ENCODE results near the gene EML4.

The EML4 gene

DNA sequence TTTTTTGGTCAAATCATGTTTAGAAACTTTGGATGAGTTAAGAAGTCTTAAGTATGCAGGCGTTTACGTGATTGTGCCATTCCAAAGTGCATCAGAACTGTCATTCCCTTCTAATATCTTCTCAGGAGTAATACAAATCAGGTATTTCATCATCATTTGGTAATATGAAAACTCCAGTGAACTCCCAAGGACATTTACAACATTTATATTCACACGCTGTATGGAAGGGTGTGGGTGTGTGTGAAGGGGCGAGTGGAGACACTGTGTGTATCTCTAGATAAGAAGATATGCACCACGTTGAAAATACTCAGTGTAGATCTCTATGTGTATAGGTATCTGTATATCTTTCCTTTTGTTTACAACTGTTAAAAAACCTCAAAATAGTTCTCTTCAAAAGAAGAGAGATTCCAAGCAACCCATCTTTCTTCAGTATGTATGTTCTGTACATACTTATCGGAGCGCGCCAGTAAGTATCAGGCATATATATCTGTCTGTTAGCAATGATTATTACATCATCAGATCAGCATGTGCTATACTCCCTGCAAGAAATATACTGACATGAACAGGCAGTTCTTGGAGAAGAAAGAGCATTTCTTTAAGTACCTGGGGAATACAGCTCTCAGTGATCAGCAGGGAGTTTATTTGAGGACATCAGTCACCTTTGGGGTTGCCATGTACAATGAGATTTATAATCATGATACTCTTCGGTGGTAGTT is 162.6 kb downstream of the EML4 start:
- no peak overlapping the region for H2AFZ ChIP-seq (ENCODE audit: low read length)
- no peaks in the 10 kb centered on the region for H3K27me3 ChIP-seq (replicated peaks; ENCODE audit: insufficient read depth, low read length)
- TF ChIP-seq EZH2 (optimal IDR thresholded peaks at IDR 0.05; ENCODE audit: low read depth, low read length) = no peak
- no peak for TF ChIP-seq EZH2phosphoT487 (IDR thresholded peaks at IDR 0.05; ENCODE audit: low read length)
- TF ChIP-seq, protein P1, sequence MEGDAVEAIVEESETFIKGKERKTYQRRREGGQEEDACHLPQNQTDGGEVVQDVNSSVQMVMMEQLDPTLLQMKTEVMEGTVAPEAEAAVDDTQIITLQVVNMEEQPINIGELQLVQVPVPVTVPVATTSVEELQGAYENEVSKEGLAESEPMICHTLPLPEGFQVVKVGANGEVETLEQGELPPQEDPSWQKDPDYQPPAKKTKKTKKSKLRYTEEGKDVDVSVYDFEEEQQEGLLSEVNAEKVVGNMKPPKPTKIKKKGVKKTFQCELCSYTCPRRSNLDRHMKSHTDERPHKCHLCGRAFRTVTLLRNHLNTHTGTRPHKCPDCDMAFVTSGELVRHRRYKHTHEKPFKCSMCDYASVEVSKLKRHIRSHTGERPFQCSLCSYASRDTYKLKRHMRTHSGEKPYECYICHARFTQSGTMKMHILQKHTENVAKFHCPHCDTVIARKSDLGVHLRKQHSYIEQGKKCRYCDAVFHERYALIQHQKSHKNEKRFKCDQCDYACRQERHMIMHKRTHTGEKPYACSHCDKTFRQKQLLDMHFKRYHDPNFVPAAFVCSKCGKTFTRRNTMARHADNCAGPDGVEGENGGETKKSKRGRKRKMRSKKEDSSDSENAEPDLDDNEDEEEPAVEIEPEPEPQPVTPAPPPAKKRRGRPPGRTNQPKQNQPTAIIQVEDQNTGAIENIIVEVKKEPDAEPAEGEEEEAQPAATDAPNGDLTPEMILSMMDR (IDR thresholded peaks at IDR 0.05; ENCODE audit: low read length) = no peak
- no peaks in the 10 kb centered on the region for H3K9me3 ChIP-seq (replicated peaks; ENCODE audit: insufficient read depth, low read length)
- no peaks in the 10 kb centered on the region for H4K20me1 ChIP-seq (ENCODE audit: insufficient read depth, low read length)
- H3F3A ChIP-seq (ENCODE audit: insufficient read depth, low read length) = no peaks in the 10 kb centered on the region
- H3K4me1 ChIP-seq (ENCODE audit: low read length) = no peaks in the 10 kb centered on the region
- H3K4me2 ChIP-seq (ENCODE audit: low read depth, low read length) = no peak overlapping the region
- H3K9ac ChIP-seq (ENCODE audit: low read length) = no peak overlapping the region
- no peak overlapping the region for H3K27ac ChIP-seq (ENCODE audit: low read length)
- no peaks in the 10 kb centered on the region for H3K79me2 ChIP-seq (ENCODE audit: low read length)
- no peak for DNase-seq
- peaks cover 16% of the 10 kb centered on the region; the same call in 1 of the 2 replicates for H3K36me3 ChIP-seq (replicated peaks; ENCODE audit: insufficient read depth, low read length)
- H3K9me2 ChIP-seq (replicated peaks; ENCODE audit: insufficient read depth, low read length) = no peaks in the 10 kb centered on the region
- H3K4me3 ChIP-seq (ENCODE audit: low read length) = no peak overlapping the region

DNA sequence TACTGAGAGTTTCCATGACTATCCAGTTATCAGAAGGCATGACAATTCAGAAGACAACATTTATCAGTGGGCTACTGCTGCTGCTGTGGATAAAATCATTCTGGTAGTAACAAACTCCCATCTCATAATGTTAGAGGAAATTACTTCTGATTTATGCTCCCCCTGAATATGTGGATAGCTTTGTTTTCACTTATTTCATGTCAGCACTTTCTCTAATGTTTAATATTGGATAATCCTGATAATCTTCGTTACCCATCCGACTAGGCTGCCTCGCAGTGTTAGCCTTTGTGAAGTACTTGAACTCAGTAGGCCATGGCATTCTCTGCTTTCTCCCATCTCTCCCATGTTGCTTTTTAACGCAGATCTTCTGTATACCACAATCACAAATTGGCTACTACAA is 163.4 kb downstream of the EML4 start:
- Histone ChIP-seq H3K9me3 (replicated peaks; ENCODE audit: insufficient read depth, low read length) (no peaks in the 10 kb centered on the region), H3K36me3 (replicated peaks; ENCODE audit: insufficient read depth, low read length) (peaks cover 16% of the 10 kb centered on the region; the same call in 1 of the 2 replicates), H3K9ac (ENCODE audit: low read length) (no peak overlapping the region), H3K27ac (ENCODE audit: low read length) (no peak overlapping the region), H3K9me2 (replicated peaks; ENCODE audit: insufficient read depth, low read length) (no peaks in the 10 kb centered on the region), H3K79me2 (ENCODE audit: low read length) (no peaks in the 10 kb centered on the region), H3F3A (ENCODE audit: insufficient read depth, low read length) (no peaks in the 10 kb centered on the region), H4K20me1 (ENCODE audit: insufficient read depth, low read length) (no peaks in the 10 kb centered on the region), H3K4me2 (ENCODE audit: low read depth, low read length) (no peak overlapping the region), H2AFZ (ENCODE audit: low read length) (no peak overlapping the region), H3K27me3 (replicated peaks; ENCODE audit: insufficient read depth, low read length) (no peaks in the 10 kb centered on the region), H3K4me3 (ENCODE audit: low read length) (no peak overlapping the region), H3K4me1 (ENCODE audit: low read length) (no peaks in the 10 kb centered on the region)
- TF ChIP-seq, protein P1 (IDR thresholded peaks at IDR 0.05; ENCODE audit: low read length) = no peak
- TF ChIP-seq EZH2 (optimal IDR thresholded peaks at IDR 0.05; ENCODE audit: low read depth, low read length) (no peak), EZH2phosphoT487 (IDR thresholded peaks at IDR 0.05; ENCODE audit: low read length) (no peak)
- no peak for DNase-seq

DNA sequence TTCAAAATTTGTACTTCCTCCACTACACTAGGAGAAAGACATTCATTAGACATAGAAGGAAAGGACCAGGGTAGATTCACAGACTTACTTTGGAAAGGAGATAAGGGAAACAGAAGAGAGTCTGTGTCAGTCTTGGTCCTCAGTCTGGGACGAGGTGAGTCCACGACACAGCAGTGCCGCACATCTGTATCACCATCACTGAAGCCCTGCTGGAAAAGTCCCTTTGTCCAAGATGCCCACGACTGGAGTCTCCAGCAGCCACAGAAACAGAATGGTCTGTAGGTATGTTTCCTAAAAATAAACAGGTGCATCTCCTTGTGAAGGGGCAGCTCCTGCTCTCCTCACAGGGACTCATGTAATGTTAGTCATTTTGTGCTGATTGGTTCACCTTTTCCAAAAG is 164.4 kb downstream of the EML4 start:
- peaks cover 16% of the 10 kb centered on the region; the same call in 1 of the 2 replicates for H3K36me3 ChIP-seq (replicated peaks; ENCODE audit: insufficient read depth, low read length)
- no peak overlapping the region for H2AFZ ChIP-seq (ENCODE audit: low read length)
- no peak overlapping the region for H3K27ac ChIP-seq (ENCODE audit: low read length)
- TF ChIP-seq EZH2phosphoT487 (IDR thresholded peaks at IDR 0.05; ENCODE audit: low read length) = no peak
- TF ChIP-seq, protein P1 (IDR thresholded peaks at IDR 0.05; ENCODE audit: low read length) = no peak
- H3K27me3 ChIP-seq (replicated peaks; ENCODE audit: insufficient read depth, low read length) = no peaks in the 10 kb centered on the region
- no peak for DNase-seq
- no peaks in the 10 kb centered on the region for H3K79me2 ChIP-seq (ENCODE audit: low read length)
- no peaks in the 10 kb centered on the region for H3F3A ChIP-seq (ENCODE audit: insufficient read depth, low read length)
- no peaks in the 10 kb centered on the region for H3K4me1 ChIP-seq (ENCODE audit: low read length)
- no peak overlapping the region for H3K9ac ChIP-seq (ENCODE audit: low read length)
- H3K4me3 ChIP-seq (ENCODE audit: low read length) = no peak overlapping the region
- no peaks in the 10 kb centered on the region for H4K20me1 ChIP-seq (ENCODE audit: insufficient read depth, low read length)
- no peak overlapping the region for H3K4me2 ChIP-seq (ENCODE audit: low read depth, low read length)
- H3K9me3 ChIP-seq (replicated peaks; ENCODE audit: insufficient read depth, low read length) = no peaks in the 10 kb centered on the region
- no peaks in the 10 kb centered on the region for H3K9me2 ChIP-seq (replicated peaks; ENCODE audit: insufficient read depth, low read length)

All from MM.1S (cell line).